GM12874 (cell line): ENCODE measurements around the gene SCAMP5.

Experiments used
- CTCF ChIP-seq: IDR thresholded peaks from 2 replicates; pipeline ENCODE4 v1.5.1; 2011; ENCODE audit warnings: low read depth, mild to moderate bottlenecking, control low read depth, low read length, moderate library complexity; ENCODE audit not compliant: insufficient read depth

The SCAMP5 gene

GRCh38 chr15:74994236-74994635 is 1.1 kb upstream of the SCAMP5 start:
- no peak for TF ChIP-seq CTCF

GRCh38 chr15:74994685-74995084 is 678 bp upstream of the SCAMP5 start:
- no peak for TF ChIP-seq CTCF

GRCh38 chr15:74995779-74996765 is 709 bp downstream of the SCAMP5 start:
- no peak for TF ChIP-seq CTCF

GRCh38 chr15:74997141-74997540 is 1.8 kb downstream of the SCAMP5 start:
- TF ChIP-seq CTCF = no peak

GRCh38 chr15:74997543-74997942 is 2.2 kb downstream of the SCAMP5 start:
- TF ChIP-seq CTCF = no peak

GRCh38 chr15:75001310-75001709 is 5.9 kb downstream of the SCAMP5 start:
- TF ChIP-seq CTCF = no peak

- TF ChIP-seq CTCF = no peak
These were observed 7.0 kb downstream of the SCAMP5 start for GRCh38 chr15:75002398-75002797.
